Muscle layer of duodenum (tissue), 2 donors: Measurements from ENCODE around the gene UROC1.

Source experiments
- H3K27ac ChIP-seq: one replicate; pipeline ENCODE4 v1.7.0; 2013; ENCODE audit warnings: mild to moderate bottlenecking, low read length
- H3K27me3 ChIP-seq: one replicate; pipeline ENCODE4 v1.7.0; 2013; ENCODE audit warnings: low read depth, mild to moderate bottlenecking, control low read depth, low read length
- H3K36me3 ChIP-seq, 2 donors: one replicate each; pipeline ENCODE4 v1.7.0; 2013; ENCODE audit warnings: low read length in 2 of 2, control low read depth in 1 of 2, mild to moderate bottlenecking in 1 of 2; ENCODE audit not compliant: insufficient read depth in 2 of 2, control insufficient read depth in 1 of 2
- H3K4me1 ChIP-seq, 2 donors: one replicate each; pipeline ENCODE4 v1.7.0; 2013; ENCODE audit warnings: low read length in 2 of 2, mild to moderate bottlenecking in 2 of 2, control low read depth in 1 of 2, moderate library complexity in 1 of 2; ENCODE audit not compliant: insufficient read depth in 2 of 2, control insufficient read depth in 1 of 2
- H3K4me3 ChIP-seq, 2 donors: one replicate each; pipeline ENCODE4 v1.7.0; 2013; ENCODE audit warnings: low read length in 2 of 2, low read depth in 1 of 2, mild to moderate bottlenecking in 1 of 2
- H3K9me3 ChIP-seq, 2 donors: one replicate each; pipeline ENCODE4 v1.7.0; 2013; ENCODE audit warnings: low read length in 2 of 2, control low read depth in 1 of 2, mild to moderate bottlenecking in 1 of 2; ENCODE audit not compliant: control insufficient read depth in 1 of 2
- donor health status: healthy.

Gene UROC1

DNA sequence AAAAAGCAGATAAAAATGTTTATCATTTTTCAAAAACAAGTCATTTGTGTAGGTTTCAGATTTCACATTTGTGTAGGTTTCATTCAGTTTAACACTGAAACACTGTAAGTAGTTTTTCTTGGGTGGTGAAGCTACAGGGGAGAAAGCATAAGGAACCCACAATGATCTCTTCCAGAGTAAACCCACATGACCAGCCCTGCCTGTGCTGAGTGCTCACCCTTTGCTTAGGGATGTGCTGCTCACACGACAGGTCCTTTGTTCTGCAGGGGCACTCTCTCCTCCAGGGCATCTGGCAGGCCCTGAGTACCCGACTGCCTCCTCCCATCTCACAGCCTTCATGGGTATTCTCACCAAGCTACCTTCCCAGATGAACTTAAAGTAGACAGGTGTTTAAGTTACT is 70.8 kb downstream of the UROC1 start:
- Histone ChIP-seq H3K27me3 (no peaks in the 10 kb centered on the region), H3K4me3 (no peak overlapping the region), H3K4me1 (no peaks in the 10 kb centered on the region), H3K27ac (no peak overlapping the region), H3K36me3 (peaks cover 28 to 39% of the 10 kb centered on the region in 2 donors), H3K9me3 (no peaks in the 10 kb centered on the region)

DNA sequence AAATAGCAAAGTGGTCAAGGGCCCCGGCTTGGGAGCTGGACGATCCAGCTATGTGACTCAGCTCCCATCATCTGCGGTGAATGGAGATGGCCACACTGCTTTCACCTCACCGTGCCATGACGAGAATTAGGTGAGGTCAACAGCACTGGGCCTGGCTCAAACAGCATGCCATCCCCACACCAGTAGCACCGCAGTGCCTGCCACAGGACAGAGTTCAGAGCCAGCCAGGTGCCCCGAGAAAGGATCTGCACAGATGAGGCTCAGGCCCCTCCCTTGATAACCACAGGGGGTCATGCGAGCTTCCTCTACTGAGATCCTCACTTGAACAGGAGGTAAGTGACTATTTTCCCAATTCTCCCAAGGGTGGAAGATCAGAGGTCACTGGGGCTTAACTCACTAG is 71.3 kb downstream of the UROC1 start:
- Histone ChIP-seq H3K27me3 (no peaks in the 10 kb centered on the region), H3K4me3 (no peak overlapping the region), H3K4me1 (peaks cover 0 to 4% of the 10 kb centered on the region in 2 donors), H3K9me3 (no peaks in the 10 kb centered on the region), H3K36me3 (peaks cover 23 to 38% of the 10 kb centered on the region in 2 donors), H3K27ac (no peak overlapping the region)

DNA sequence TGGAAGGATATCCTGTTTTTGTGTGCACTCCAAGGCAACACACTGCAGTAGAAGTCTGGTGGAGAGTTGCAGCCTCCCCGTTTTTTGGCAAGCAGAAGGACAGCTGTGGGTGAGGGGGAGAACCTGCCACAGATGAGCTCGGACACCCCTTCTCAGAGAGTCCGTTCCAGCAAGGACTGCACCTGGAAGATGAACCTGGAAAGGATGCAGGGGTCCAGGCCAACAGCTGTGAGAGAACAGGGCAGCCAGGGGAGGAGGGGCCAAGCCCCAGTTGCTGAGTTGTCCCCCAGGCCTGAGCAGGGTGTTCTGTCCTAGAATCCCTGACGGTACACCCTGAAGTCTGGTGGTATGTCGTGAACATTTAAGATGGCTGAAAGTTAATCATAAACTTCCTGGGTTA is 72.1 kb downstream of the UROC1 start:
- Histone ChIP-seq H3K9me3 (no peaks in the 10 kb centered on the region), H3K36me3 (peaks cover 16 to 32% of the 10 kb centered on the region in 2 donors), H3K27ac (no peak overlapping the region)

DNA sequence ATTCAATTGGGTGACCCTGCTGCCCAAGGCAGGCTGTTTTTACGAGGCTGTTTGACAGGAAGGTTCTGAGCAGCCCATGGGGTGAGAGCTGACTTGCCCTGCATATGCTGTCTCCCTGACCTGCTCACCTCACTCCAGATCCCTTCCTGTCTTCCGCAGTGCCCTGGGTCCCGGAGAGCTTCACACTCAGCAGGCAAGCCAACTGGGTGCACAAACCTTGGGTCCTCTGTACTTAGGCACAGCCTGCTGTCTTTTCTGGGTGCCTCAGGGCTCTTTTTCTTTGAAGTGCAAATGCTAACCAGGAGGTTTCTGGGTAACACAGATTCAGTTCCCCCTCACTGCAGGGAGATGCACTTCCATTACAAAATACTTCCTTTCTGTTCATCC is 74.7 kb downstream of the UROC1 start:
- Histone ChIP-seq H3K27ac (no peak overlapping the region), H3K27me3 (no peaks in the 10 kb centered on the region), H3K4me1 (peaks cover 0 to 4% of the 10 kb centered on the region in 2 donors), H3K36me3 (peaks cover 10 to 32% of the 10 kb centered on the region in 2 donors), H3K9me3 (no peaks in the 10 kb centered on the region), H3K4me3 (no peak overlapping the region)

More for the DNA sequence above, 72.1 kb downstream of the UROC1 start:
- H3K27me3 ChIP-seq: no peaks in the 10 kb centered on the region
- peaks cover 0 to 4% of the 10 kb centered on the region in 2 donors for H3K4me1 ChIP-seq
- no peak overlapping the region for H3K4me3 ChIP-seq

DNA sequence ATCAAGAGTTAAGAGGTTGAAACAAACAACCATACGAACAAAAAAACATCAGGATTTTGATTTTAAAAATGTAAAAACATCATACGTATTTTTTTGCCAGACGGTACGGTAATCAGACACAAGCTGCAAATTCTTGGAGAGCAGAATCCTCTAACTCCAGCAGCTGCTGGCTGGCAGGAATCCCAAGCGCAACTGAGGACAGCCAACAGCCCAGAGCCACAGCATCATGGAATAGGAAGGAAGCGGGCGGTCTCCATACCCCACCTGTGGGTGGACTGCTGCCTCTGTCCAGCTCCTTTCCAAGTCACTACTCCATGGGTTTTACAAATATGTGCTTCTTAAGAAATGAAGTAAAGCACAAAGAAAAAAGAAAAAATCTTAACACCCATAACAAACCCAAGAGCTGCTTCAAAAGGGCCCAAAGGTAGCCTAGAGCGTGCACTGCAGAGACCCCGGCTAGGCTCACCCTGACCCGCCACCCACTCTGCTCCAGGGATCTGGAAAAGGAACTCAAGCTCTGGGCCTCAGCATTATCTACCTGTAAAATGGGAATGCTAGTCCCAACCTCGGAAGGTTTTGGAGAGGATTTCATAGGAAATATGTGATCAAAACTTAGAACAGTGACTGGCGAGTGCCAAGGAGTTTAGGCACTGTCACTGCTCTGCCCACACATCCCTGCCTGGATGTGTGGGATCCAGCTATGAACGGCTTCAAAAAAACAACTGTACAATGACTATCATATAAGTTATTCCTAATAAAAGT is 75.3 kb downstream of the UROC1 start:
- no peaks in the 10 kb centered on the region for H3K27me3 ChIP-seq
- no peak overlapping the region for H3K4me3 ChIP-seq
- peaks cover 0 to 4% of the 10 kb centered on the region in 2 donors for H3K4me1 ChIP-seq
- no peak overlapping the region for H3K27ac ChIP-seq
- peaks cover 11 to 33% of the 10 kb centered on the region in 2 donors for H3K36me3 ChIP-seq
- H3K9me3 ChIP-seq: no peaks in the 10 kb centered on the region

- peaks cover 11 to 41% of the 10 kb centered on the region in 2 donors for H3K36me3 ChIP-seq
- no peak overlapping the region for H3K27ac ChIP-seq
- H3K27me3 ChIP-seq: no peaks in the 10 kb centered on the region
- no peak overlapping the region for H3K4me3 ChIP-seq
- no peaks in the 10 kb centered on the region for H3K9me3 ChIP-seq
- H3K4me1 ChIP-seq: peaks cover 0 to 4% of the 10 kb centered on the region in 2 donors
Observed at GRCh38 chr3:126441256-126441880, 76.2 kb downstream of the UROC1 start.

DNA sequence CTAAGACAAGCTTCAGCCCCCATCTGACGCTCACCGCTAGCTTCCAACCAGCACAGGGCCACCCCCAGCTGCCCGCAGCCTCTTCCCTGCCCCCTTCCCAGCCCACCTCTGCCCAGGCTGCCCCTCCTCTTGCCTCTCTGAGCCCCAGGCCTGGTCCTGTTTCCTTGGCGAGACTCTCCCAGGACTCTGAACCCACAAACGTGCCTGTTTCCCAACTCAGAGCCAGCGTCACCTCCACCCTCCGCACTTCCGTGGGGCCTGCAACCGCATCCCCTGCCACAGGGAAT is 76.9 kb downstream of the UROC1 start:
- Histone ChIP-seq H3K27me3 (no peaks in the 10 kb centered on the region), H3K9me3 (no peaks in the 10 kb centered on the region), H3K4me3 (no peak overlapping the region), H3K27ac (no peak overlapping the region), H3K36me3 (peaks cover 11 to 48% of the 10 kb centered on the region in 2 donors), H3K4me1 (peaks cover 0 to 4% of the 10 kb centered on the region in 2 donors)

- H3K36me3 ChIP-seq: peaks cover 11 to 54% of the 10 kb centered on the region in 2 donors
- H3K27ac ChIP-seq: no peak overlapping the region
- no peaks in the 10 kb centered on the region for H3K27me3 ChIP-seq
- H3K4me1 ChIP-seq: peaks cover 0 to 4% of the 10 kb centered on the region in 2 donors
- H3K4me3 ChIP-seq: no peak overlapping the region
- no peaks in the 10 kb centered on the region for H3K9me3 ChIP-seq
Observed at GRCh38 chr3:126439968-126440708, 77.4 kb downstream of the UROC1 start.

DNA sequence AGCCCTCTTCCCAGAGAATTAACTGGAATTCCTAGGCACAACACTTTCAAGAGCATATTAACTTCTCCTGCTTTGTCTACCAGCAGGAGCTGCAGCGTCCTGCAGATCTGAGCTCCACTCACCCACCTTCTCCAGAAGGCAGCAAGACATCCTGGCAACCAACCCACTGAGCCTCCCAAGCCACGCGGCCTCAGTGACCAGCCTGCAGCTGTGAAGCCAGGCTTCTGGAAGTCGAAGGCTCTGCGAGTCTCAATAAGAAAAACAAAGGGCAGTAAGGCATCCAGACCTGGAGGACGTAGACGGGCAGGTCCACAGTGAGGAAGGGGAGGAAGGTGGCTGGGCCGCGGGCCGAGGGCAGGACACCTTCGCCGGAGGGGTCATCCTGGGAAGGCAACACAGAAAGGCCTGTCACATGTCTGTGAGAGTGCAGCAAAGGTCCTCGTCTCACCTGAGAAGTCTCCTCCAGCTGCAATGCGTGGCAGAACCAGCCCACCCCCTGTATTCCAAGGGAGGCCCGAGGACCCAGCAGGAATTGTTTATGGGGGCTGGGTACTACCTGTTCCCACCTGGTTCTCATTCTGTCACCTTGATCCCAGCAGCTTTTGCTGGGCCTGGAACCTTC is 78.1 kb downstream of the UROC1 start:
- peaks cover 11 to 60% of the 10 kb centered on the region in 2 donors for H3K36me3 ChIP-seq
- peaks cover 0 to 4% of the 10 kb centered on the region in 2 donors for H3K4me1 ChIP-seq

DNA sequence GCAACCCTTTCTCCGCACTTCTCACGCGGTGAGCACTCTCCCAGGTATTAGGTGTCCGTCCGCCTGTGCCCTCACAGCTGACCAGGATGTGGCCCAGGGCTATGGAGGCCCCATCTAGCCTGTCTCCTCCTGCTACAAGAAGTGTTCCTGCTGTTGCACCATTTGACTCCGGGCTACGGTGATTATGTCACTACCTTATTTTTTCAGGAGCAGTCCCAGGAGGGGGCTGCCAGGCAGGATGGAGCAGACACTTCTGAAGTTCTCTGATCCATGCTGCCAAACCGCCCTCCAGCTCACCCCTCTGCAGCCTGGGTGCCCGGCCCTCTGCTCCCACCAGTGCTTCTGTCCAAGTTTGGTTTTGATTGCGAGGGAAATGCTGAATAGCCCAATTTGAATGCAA is 78.8 kb downstream of the UROC1 start:
- H3K4me3 ChIP-seq: no peak overlapping the region
- H3K9me3 ChIP-seq: no peaks in the 10 kb centered on the region
- no peaks in the 10 kb centered on the region for H3K27me3 ChIP-seq
- no peak overlapping the region for H3K27ac ChIP-seq
- peaks cover 0 to 4% of the 10 kb centered on the region in 2 donors for H3K4me1 ChIP-seq
- peaks cover 11 to 67% of the 10 kb centered on the region in 2 donors for H3K36me3 ChIP-seq

More for the DNA sequence above, 78.1 kb downstream of the UROC1 start:
- Histone ChIP-seq H3K27me3 (no peaks in the 10 kb centered on the region), H3K27ac (no peak overlapping the region), H3K4me3 (no peak overlapping the region), H3K9me3 (no peaks in the 10 kb centered on the region)

GRCh38 chr3:126438186-126438585 is 79.4 kb downstream of the UROC1 start:
- no peak overlapping the region for H3K27ac ChIP-seq
- peaks cover 0 to 4% of the 10 kb centered on the region in 2 donors for H3K4me1 ChIP-seq
- H3K4me3 ChIP-seq: no peak overlapping the region
- no peaks in the 10 kb centered on the region for H3K27me3 ChIP-seq
- peaks cover 11 to 71% of the 10 kb centered on the region in 2 donors for H3K36me3 ChIP-seq
- no peaks in the 10 kb centered on the region for H3K9me3 ChIP-seq
